HG03060 (cell line): ENCODE results near the gene NPC1L1.

Experiments used
- ATAC-seq: cut with Tn5 transposase; IDR thresholded peaks from one replicate; pipeline ENCODE4 v1.9.1; 2021; ENCODE audit warnings: low read depth, moderate number of reproducible peaks; ENCODE audit not compliant: unreplicated experiment

The NPC1L1 gene

GRCh38 chr7:44538798-44539668, 2.1 kb downstream of the NPC1L1 start:
- ATAC-seq = no peak

DNA sequence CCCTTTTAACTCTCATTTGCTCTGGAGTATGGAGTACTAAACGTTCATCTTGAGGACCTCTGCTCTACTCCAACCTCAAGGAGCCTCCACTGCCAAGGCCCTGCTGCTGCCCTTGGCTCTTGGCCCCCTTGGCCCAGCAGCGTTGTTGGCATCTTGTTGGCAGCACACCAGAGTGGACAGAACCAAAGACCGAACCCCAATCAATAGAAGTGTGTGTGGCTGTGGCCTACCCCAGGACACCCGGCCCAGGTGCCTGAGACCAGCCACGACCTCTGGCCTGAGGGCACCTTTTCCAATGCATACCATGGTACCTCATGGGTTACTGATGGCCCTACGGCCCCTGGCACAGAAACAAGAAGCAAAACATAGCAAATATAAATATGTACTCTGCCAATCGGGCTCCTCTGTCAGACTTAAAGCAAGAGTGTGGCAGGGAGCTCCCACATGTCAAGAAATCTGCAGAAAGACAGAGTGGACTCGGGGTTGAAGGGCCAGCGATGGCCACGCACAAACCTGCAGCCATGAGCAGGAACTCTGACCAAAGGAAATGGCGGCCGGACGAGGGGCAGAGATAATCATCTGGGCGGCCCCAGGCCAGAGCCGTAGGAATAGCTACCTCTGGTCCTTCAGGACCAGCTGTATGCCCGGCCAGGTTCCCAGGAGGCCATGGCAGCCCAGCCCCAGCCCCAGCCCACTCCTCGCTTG, 2.9 kb downstream of the NPC1L1 start:
- no peak for ATAC-seq

- no peak for ATAC-seq
These were observed 3.7 kb downstream of the NPC1L1 start for GRCh38 chr7:44537442-44537841.

GRCh38 chr7:44536090-44536489, 5.0 kb downstream of the NPC1L1 start:
- ATAC-seq = no peak

DNA sequence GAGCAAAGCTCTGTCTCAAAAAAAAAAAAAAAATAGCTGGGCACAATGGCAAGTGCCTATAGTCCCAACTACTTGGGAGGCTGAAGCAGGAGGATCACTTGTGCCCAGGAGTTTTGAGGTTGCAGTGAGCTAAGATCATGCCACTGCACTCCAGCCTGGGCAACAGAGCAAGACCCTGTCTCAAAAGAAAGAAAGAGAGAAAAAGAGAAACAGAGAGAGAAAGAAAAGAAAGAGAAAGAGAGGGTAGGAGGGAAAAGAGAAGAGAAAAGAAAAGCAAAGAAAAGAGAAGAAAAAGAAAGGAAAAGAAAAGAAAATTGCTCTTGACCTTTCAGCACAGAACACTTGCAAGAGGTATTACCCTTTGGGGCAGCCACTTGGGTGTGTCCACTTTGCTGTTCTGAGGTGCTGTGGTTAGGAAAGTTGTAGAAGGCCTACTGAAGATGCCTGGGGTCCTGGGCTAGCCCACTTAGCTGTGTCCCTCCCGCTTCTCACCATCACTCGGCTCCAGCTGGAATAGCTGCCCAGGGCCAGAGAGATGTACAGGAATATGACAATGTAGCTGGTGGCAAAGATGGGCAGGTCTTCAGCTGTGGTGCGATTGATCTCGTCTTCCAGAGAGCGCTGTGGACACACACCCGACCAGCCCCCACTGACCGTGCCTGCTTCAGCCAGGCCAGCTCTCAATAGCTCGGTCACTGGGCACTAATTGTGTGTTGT, 5.6 kb downstream of the NPC1L1 start:
- ATAC-seq = no peak

- ATAC-seq = no peak
These were observed 6.6 kb downstream of the NPC1L1 start for GRCh38 chr7:44534501-44534900.

GRCh38 chr7:44534087-44534486, 7.0 kb downstream of the NPC1L1 start:
- no peak for ATAC-seq

DNA sequence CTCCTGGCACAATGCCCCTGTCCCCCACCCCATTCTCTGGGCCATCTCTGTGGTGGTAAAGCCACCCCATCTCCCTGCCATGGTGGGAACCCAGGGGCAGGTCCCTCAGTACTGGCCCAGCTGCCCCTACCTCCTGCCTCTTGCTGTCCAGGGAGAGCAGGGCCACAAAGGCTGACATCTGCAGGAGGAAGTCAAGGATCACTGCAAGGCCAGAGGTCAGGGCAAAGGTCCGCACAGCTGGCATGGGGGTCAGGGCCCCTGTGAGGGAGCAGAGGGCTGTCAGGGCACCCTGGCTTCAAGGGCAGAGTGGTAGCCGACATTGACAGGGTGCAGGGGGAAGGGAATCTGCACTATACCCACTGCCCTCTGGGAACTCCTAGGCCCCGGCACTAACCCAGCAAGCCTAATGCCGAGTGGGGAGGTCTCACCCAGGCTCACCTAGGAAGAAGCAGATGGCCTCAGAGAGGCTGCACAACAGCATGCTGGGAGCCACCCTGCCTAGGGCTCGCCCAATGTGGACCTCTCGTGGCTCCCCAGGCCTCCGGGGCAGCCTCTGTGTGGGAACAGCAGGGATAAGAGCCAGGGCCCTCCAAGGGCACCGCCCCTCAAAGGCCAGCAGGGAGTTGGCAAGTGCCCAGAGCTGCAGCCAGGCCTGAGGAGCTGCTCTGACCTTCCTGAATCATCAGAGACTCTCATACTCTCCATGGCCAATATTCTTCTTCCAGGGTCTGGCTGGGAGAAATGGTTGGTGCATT, 7.7 kb downstream of the NPC1L1 start:
- ATAC-seq = no peak

DNA sequence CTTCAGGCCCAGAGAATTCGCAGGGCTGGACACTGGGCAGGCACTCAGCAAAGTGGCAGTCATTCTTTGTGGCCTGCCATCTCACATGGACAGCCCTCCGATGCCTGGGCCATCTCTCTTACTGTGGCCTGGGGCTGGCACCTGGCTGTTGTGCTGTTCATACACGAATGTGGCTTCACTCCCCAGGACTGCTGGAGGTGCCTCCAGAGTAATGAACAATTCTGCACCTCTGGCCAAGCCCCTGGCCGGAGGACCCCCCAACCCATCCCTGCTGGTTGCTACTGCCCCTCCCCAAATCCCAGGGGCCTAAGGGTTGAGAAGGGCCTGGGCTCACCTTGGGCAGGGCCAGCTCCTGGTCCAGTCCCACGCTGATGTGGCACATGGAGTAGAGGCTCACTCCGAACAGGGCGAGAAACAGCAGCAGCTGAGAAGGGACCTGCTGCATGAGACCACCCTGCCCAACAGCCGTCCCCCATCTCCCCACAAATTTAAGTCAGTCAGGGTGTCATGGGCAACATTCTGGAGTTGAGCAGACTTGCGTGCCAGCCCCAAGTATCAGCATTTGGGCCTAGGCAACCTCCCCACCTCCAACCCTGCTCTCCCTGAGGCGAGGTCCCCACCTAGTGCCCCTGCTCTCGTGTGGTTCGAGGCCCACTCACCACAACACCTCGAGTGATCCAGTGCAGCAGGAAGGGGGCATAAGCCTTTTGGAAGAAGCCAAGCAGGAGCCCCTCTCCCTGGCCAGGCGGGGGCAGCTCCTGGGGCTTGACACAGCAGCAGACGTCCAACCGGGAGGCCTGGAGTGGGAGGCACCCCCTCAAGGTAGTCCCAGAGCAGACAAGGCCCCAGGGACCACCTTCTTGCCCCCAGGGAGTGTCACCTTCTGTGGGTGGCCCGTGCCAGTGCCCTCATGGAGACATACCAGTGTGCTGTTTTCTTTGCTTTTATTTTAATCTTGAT, 9.4 kb downstream of the NPC1L1 start:
- no peak for ATAC-seq

- no peak for ATAC-seq
These were observed 10.1 kb downstream of the NPC1L1 start for GRCh38 chr7:44530990-44531389.

- no peak for ATAC-seq
These were observed 16.2 kb downstream of the NPC1L1 start for GRCh38 chr7:44524811-44525388.

GRCh38 chr7:44522315-44522714, 18.8 kb downstream of the NPC1L1 start:
- ATAC-seq = no peak

GRCh38 chr7:44521347-44522095, 19.6 kb downstream of the NPC1L1 start:
- ATAC-seq = no peak

- no peak for ATAC-seq
These were observed 20.6 kb downstream of the NPC1L1 start for GRCh38 chr7:44520574-44520973.

DNA sequence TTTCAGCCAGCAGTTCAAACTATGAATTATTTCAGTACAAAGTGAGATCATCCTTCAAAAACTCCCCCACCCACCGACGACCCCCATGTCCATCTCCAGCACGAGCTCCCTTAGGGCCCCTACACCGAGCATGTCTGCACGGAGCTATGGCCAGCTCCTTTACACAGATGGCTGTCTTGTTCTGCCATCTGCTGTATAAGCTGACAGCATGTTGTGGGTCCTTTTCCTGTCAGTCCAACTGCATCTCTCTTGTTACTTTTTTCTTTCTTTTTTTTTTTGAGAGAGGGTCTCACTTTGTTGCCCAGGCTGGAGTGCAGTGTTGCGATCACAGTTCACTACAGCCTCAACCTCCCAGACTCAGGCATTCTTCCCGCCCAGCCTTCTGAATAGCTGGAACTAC, 21.6 kb downstream of the NPC1L1 start:
- no peak for ATAC-seq

DNA sequence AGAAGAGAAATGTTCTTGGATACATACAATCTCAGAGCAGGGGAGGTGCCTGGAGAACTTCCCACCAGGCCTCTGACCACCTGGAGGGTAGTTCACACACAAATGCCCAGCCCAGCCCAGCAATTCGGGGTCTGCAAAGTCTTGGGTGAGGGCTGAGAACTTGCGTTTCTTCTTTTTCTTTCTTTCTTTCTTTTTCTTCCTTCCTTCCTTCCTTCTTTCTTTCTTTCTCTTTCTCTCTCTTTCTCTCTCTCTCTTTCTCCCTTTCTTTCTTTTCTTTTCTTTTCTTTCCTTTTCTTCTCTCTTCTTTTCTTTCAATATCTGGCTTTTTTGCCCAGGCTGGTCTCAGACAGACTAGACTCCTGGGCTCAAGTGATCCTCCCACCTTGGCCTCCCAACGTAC, 22.4 kb downstream of the NPC1L1 start:
- no peak for ATAC-seq

DNA sequence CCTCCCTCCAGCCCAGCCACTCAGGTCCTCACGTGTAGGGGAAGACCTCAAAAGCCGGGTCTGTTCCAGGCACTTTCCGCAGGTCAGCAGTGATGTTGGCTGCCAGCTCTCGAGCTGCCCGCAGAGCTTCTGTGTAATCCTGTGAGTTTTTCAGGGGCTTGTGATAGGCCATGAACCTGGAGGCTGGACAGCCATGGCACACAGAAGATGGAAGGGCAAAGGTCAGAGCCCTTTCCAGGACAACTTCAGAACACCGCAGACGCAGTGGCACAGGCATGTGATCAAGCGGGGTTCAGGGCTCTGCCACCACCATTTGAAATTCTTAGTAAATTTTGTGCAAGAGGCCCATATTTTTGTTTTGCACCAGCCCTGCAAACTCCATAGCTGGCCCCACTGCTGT, 24.0 kb downstream of the NPC1L1 start:
- ATAC-seq = no peak

- no peak for ATAC-seq
These were observed 25.4 kb downstream of the NPC1L1 start for GRCh38 chr7:44515590-44516268.
